Adrenal gland (tissue), 5 donors: Measurements from ENCODE around the gene OLFM1.

Experiments
- CTCF ChIP-seq, 6 experiments: fragments of 450-650 bp in 4 of 6; fragments of 200-600 bp in 2 of 6; sonication (generic) in 1 of 6; IDR thresholded peaks; 1 replicate in 5 of 6; 2 replicates in 1 of 6; pipeline versions ENCODE4 v1.5.1 to v1.8.0; 2016 to 2021; ENCODE audit warnings: antibody characterized with exemption in 6 of 6, mild to moderate bottlenecking in 2 of 6, moderate library complexity in 1 of 6
- POLR2A ChIP-seq, 2 donors: fragments of 450-650 bp; IDR thresholded peaks; one replicate each; pipeline ENCODE4 v1.6.1; 2017; ENCODE audit warnings: antibody characterized with exemption in 2 of 2, mild to moderate bottlenecking in 2 of 2, moderate library complexity in 1 of 2
- donor health status: DM: no; HTN: no; CAD: no.

- TF ChIP-seq CTCF (IDR thresholded peaks at IDR 0.05) (no peak), POLR2A (IDR thresholded peaks at IDR 0.05) (no peak)
Measured at GRCh38 chr9:135084262-135084661, 3.2 kb upstream of the OLFM1 start.
